Measurements from ENCODE around the gene SLC5A6. TPM values are rescaled to one million over a fixed set of nuclear protein-coding genes. Genes with fewer than 3 reads are reported as not detected.

Gene SLC5A6
- total RNA-seq, 1 donor from 2014 or later, result 36.2 TPM

Other genes with a start within 250 kb of the SLC5A6 start
- 59.8 and 68.3 TPM in 2 replicates for gene MAPRE3, start 241.6 kb downstream of the SLC5A6 start, total RNA-seq
- 78.4 and 103 TPM in 2 replicates for gene TMEM214, start 179.3 kb downstream of the SLC5A6 start, total RNA-seq
- gene AGBL5, start 160.6 kb downstream of the SLC5A6 start, total RNA-seq, result 17.8 and 25.9 TPM in 2 replicates
- 278 and 316 TPM in 2 replicates for gene OST4, start 140.6 kb downstream of the SLC5A6 start, total RNA-seq
- 4.3 and 6.8 TPM in 2 replicates for gene EMILIN1, start 133.7 kb downstream of the SLC5A6 start, total RNA-seq
- gene KHK, start 125.5 kb downstream of the SLC5A6 start, total RNA-seq, result 0.21 and 0.24 TPM in 2 replicates
- gene CGREF1, start 93.1 kb downstream of the SLC5A6 start, total RNA-seq, result 0.27 and 0.62 TPM in 2 replicates
- not detected in 2 replicates for gene ABHD1, start 88.5 kb downstream of the SLC5A6 start, total RNA-seq
- 80.0 and 90.0 TPM in 2 replicates for gene PREB, start 77.6 kb downstream of the SLC5A6 start, total RNA-seq
- gene PRR30, start 72.9 kb downstream of the SLC5A6 start, total RNA-seq, result not detected in 2 replicates
- gene TCF23, start 63.3 kb downstream of the SLC5A6 start, total RNA-seq, result not detected in 2 replicates
- gene ATRAID, start 227 bp downstream of the SLC5A6 start, total RNA-seq, result 188 and 203 TPM in 2 replicates
- gene CAD, start 5.1 kb upstream of the SLC5A6 start, total RNA-seq, result 22.8 and 24.9 TPM in 2 replicates
- gene SLC30A3, start 50.8 kb upstream of the SLC5A6 start, total RNA-seq, result 0.03 TPM in 1 of 2 replicates, not detected in the other
- not detected in 2 replicates for gene DNAJC5G, start 63.2 kb upstream of the SLC5A6 start, total RNA-seq
- 74.0 and 105 TPM in 2 replicates for gene TRIM54, start 70.2 kb upstream of the SLC5A6 start, total RNA-seq
- gene UCN, start 96.2 kb upstream of the SLC5A6 start, total RNA-seq, result 2.4 and 6.6 TPM in 2 replicates
- gene MPV17, start 110.8 kb upstream of the SLC5A6 start, total RNA-seq, result 108 TPM in 2 replicates
- gene GTF3C2, start 144.5 kb upstream of the SLC5A6 start, total RNA-seq, result 45.8 and 46.9 TPM in 2 replicates
- 29.7 and 32.2 TPM in 2 replicates for gene EIF2B4, start 158.1 kb upstream of the SLC5A6 start, total RNA-seq
- 155 and 159 TPM in 2 replicates for gene SNX17, start 158.3 kb upstream of the SLC5A6 start, total RNA-seq
- gene ZNF513, start 168.5 kb upstream of the SLC5A6 start, total RNA-seq, result 11.1 and 15.3 TPM in 2 replicates
- gene PPM1G, start 197.3 kb upstream of the SLC5A6 start, total RNA-seq, result 68.0 and 72.4 TPM in 2 replicates
- gene NRBP1, start 216.4 kb upstream of the SLC5A6 start, total RNA-seq, result 168 and 169 TPM in 2 replicates
- gene KRTCAP3, start 230.1 kb upstream of the SLC5A6 start, total RNA-seq, result not detected in 2 replicates